ENCODE data around the gene TCERG1L. TPM values are rescaled to one million over a fixed set of nuclear protein-coding genes. Genes with fewer than 3 reads are reported as not detected.

Gene TCERG1L
- total RNA-seq, 2 donors from 2014 or later: not detected

DNA sequence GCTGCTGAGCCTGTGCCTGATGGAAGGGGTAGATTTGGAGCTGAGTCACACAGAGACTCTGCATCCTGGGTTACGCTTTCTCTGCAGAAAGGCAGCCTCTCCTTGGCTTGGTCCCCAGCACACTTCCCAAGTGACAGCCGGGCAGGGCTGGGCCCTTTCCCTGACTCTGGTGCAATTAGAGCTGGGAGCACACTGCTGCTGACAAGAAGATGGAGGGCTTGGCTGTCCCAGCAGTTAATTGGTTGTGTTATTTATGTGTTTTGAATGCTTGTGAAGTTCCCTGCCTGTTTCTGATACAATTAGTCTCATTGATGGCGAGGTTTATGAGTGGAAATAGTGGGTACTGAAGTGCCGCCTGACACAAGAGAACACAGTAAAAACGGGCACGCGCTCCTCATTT, 123.6 kb downstream of the TCERG1L start:
- DNase-seq (ENCODE audit: low spot score): no peak
- Histone ChIP-seq H3K36me3 (no peaks in the 10 kb centered on the region), H3K27me3 (replicated peaks; ENCODE audit: insufficient read depth) (no peaks in the 10 kb centered on the region), H3K4me3 (no peak overlapping the region), H3K4me1 (ENCODE audit: control insufficient read depth in 1 of 2, low read depth in 2 of 2) (no peaks in the 10 kb centered on the region), H3K9me3 (no peaks in the 10 kb centered on the region), H3K27ac (no peak overlapping the region)
- no peak for ATAC-seq (ENCODE audit: insufficient number of reproducible peaks, low FRiP score, low read depth)
- TF ChIP-seq, protein P1, sequence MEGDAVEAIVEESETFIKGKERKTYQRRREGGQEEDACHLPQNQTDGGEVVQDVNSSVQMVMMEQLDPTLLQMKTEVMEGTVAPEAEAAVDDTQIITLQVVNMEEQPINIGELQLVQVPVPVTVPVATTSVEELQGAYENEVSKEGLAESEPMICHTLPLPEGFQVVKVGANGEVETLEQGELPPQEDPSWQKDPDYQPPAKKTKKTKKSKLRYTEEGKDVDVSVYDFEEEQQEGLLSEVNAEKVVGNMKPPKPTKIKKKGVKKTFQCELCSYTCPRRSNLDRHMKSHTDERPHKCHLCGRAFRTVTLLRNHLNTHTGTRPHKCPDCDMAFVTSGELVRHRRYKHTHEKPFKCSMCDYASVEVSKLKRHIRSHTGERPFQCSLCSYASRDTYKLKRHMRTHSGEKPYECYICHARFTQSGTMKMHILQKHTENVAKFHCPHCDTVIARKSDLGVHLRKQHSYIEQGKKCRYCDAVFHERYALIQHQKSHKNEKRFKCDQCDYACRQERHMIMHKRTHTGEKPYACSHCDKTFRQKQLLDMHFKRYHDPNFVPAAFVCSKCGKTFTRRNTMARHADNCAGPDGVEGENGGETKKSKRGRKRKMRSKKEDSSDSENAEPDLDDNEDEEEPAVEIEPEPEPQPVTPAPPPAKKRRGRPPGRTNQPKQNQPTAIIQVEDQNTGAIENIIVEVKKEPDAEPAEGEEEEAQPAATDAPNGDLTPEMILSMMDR (IDR thresholded peaks at IDR 0.05): no peak

GRCh38 chr10:131187274-131187673, 124.2 kb downstream of the TCERG1L start:
- Histone ChIP-seq H3K4me3 (no peak overlapping the region), H3K36me3 (no peaks in the 10 kb centered on the region), H3K4me1 (ENCODE audit: control insufficient read depth in 1 of 2, low read depth in 2 of 2) (no peaks in the 10 kb centered on the region), H3K9me3 (no peaks in the 10 kb centered on the region), H3K27me3 (replicated peaks; ENCODE audit: insufficient read depth) (no peaks in the 10 kb centered on the region), H3K27ac (no peak overlapping the region)
- DNase-seq (ENCODE audit: low spot score) (no peak), ATAC-seq (ENCODE audit: insufficient number of reproducible peaks, low FRiP score, low read depth) (no peak)
- TF ChIP-seq, protein P1 (IDR thresholded peaks at IDR 0.05): no peak

DNA sequence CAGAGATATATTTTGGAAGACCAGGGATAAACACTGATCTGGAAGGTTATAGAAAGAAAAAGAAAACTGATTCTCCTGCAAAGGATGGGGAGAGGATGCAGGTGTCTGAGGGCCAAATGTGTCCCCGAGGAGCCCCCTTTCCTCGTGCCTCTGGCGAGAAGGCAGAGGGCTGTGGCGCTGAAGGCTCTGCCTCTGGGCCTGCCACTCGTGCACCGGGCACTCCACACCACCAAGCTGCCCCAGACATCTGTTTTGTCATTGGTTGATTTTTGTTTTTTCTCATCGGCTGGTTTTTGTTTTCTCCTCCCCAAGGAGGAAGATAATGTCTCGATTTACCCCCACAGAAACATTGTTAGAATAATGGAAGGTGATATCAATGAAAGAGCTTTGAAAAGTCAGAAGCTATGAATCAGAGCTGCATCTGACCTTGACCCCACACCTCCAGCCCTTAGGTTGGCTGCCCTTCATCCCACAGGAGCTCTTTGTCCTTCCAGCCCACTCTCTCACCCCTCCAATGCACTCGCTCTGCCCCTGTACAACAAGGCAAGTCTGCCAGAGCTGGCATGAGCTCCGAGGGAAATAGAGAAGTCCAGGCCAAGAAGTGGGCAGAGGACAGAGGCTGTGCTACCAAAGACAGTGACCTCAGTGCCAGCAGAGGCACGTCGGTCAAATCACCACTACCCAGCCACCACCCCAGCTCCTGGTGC, 124.8 kb downstream of the TCERG1L start:
- DNase-seq (ENCODE audit: low spot score) (no peak), ATAC-seq (ENCODE audit: insufficient number of reproducible peaks, low FRiP score, low read depth) (no peak)
- H3K4me1 ChIP-seq (ENCODE audit: control insufficient read depth in 1 of 2, low read depth in 2 of 2): no peaks in the 10 kb centered on the region
- H3K27me3 ChIP-seq (replicated peaks; ENCODE audit: insufficient read depth): no peaks in the 10 kb centered on the region
- H3K27ac ChIP-seq: no peak overlapping the region
- TF ChIP-seq, protein P1 (IDR thresholded peaks at IDR 0.05): no peak
- no peak overlapping the region for H3K4me3 ChIP-seq
- H3K9me3 ChIP-seq: no peaks in the 10 kb centered on the region
- H3K36me3 ChIP-seq: no peaks in the 10 kb centered on the region

DNA sequence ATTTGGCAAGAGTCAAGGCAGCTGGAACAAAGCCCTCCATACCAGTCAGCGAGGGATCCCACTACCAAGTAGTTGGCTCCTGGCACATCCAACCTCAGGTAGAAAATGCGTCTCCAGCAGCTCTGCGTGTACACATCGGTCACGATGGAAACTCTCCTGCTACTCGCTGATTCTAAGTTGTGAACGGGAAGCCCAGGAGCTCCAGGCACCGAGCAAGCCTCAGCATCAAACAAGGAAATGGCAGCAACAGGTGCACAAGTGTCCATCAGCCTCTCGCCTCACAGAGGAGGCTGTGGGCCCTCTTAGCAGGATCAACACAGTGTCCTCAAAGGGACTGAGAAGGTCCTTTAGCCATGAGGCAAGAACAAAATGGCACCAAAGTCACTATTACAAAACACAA, 127.0 kb downstream of the TCERG1L start:
- no peaks in the 10 kb centered on the region for H3K27me3 ChIP-seq (replicated peaks; ENCODE audit: insufficient read depth)
- ATAC-seq (ENCODE audit: insufficient number of reproducible peaks, low FRiP score, low read depth) (no peak), DNase-seq (ENCODE audit: low spot score) (no peak)
- no peak overlapping the region for H3K4me3 ChIP-seq
- H3K36me3 ChIP-seq: no peaks in the 10 kb centered on the region
- H3K27ac ChIP-seq: no peak overlapping the region
- TF ChIP-seq, protein P1 (IDR thresholded peaks at IDR 0.05): no peak
- H3K9me3 ChIP-seq: no peaks in the 10 kb centered on the region
- H3K4me1 ChIP-seq (ENCODE audit: control insufficient read depth in 1 of 2, low read depth in 2 of 2): no peaks in the 10 kb centered on the region

GRCh38 chr10:131183546-131184045, 127.9 kb downstream of the TCERG1L start:
- Histone ChIP-seq H3K27me3 (replicated peaks; ENCODE audit: insufficient read depth) (no peaks in the 10 kb centered on the region), H3K36me3 (no peaks in the 10 kb centered on the region), H3K27ac (no peak overlapping the region), H3K4me3 (no peak overlapping the region), H3K4me1 (ENCODE audit: control insufficient read depth in 1 of 2, low read depth in 2 of 2) (no peaks in the 10 kb centered on the region), H3K9me3 (no peaks in the 10 kb centered on the region)
- DNase-seq (ENCODE audit: low spot score): no peak
- TF ChIP-seq, protein P1 (IDR thresholded peaks at IDR 0.05): no peak
- no peak for ATAC-seq (ENCODE audit: insufficient number of reproducible peaks, low FRiP score, low read depth)

All from thoracic aorta (tissue), 2 donors.